Prostate gland (tissue), 2 donors: Measurements from ENCODE around the gene OR4B1. TPM values are rescaled to one million over a fixed set of nuclear protein-coding genes. Genes with fewer than 3 reads are reported as not detected.

Source experiments
- DNase-seq: peaks from one replicate; pipeline ENCODE4 v3.0.0-alpha.2; 2019; ENCODE audit warnings: low spot score
- H3K27ac ChIP-seq, 2 donors: fragments of 200-600 bp; sonication (generic); 2 replicates each; pipeline ENCODE4 v1.5.1; 2017 to 2019
- H3K27me3 ChIP-seq: fragments of 200-600 bp; sonication (generic); replicated peaks from 2 replicates; pipeline ENCODE4 v1.5.1; 2019; ENCODE audit not compliant: insufficient read depth
- H3K36me3 ChIP-seq, 2 donors: fragments of 200-600 bp; sonication (generic); 1 replicate in 1 of 2; 2 replicates in 1 of 2; pipeline versions ENCODE4 v1.5.1 to v1.8.1; 2017 to 2019
- H3K4me1 ChIP-seq: fragments of 200-600 bp; sonication (generic); replicated peaks from 2 replicates; pipeline ENCODE4 v1.5.1; 2019
- H3K4me3 ChIP-seq, 2 donors: fragments of 200-600 bp; sonication (generic); 2 replicates each; pipeline ENCODE4 v1.5.1; 2017 to 2019
- H3K9me3 ChIP-seq: fragments of 200-600 bp; sonication (generic); 2 replicates; pipeline ENCODE4 v1.5.1; 2017
- POLR2A ChIP-seq: fragments of 450-650 bp; IDR thresholded peaks from one replicate; pipeline ENCODE4 v1.6.1; 2016; ENCODE audit warnings: antibody characterized with exemption, mild to moderate bottlenecking
- POLR2AphosphoS5 ChIP-seq: sonication (generic); formaldehyde crosslinking; IDR thresholded peaks from one replicate; pipeline ENCODE4 v1.6.1; 2017; ENCODE audit warnings: antibody characterized with exemption
- WGBS: methylation state at CpG from one replicate; pipeline ENCODE4 v1.1.5; 2018; 5-methylcytosine and 5-hydroxymethylcytosine counted together
- intact Hi-C: fragments of 100-400 bp; cut with DNase I; formaldehyde crosslinking; loops from one replicate; pipeline ENCODE4 v1.14.2; 2022
- total RNA-seq, 2 donors: library from RNA; depleted of rRNA; stranded (reverse); fragments of >200 nt; gene quantifications; one replicate each; pipeline ENCODE4 v1.1.0, GENCODE V29; 2016
- TF ChIP-seq, protein P1 (sequence below), 4 experiments: fragments of 200-600 bp in 2 of 4; fragments of 450-650 bp in 2 of 4; sonication (generic) in 2 of 4; IDR thresholded peaks; 1 replicate in 3 of 4; 2 replicates in 1 of 4; pipeline ENCODE4 v1.5.1; 2016 to 2019; ENCODE audit warnings: antibody characterized with exemption in 4 of 4, mild to moderate bottlenecking in 2 of 4, moderate library complexity in 2 of 4

OR4B1 gene, protein sequence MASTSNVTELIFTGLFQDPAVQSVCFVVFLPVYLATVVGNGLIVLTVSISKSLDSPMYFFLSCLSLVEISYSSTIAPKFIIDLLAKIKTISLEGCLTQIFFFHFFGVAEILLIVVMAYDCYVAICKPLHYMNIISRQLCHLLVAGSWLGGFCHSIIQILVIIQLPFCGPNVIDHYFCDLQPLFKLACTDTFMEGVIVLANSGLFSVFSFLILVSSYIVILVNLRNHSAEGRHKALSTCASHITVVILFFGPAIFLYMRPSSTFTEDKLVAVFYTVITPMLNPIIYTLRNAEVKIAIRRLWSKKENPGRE
- total RNA-seq = not detected

DNA sequence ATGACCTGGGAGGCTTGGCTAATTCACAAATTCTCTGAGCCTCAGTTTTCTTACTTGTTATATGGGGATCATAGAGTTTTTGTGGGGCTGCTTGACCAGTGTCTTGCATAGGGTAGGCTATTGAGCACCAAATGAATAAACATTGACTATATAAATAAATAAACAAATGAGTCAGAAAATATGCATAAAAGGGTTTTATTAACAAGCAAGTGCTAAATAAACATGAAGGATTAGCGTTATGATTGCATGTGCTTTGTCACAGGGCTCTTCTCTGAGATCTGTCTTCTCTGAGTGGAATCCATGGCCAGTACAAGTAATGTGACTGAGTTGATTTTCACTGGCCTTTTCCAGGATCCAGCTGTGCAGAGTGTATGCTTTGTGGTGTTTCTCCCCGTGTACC is at the start of gene OR4B1:
Gene OR4B1, plus strand, starts transcription at position 301 of the 400 bp plus-strand sequence. Its CDS starts 0 bp downstream, at position 301.
- H3K4me1 ChIP-seq = no peaks in the 10 kb centered on the region
- no peak within 1 kb of the TSS for H3K27ac ChIP-seq
- 77% methylated on average over 2 of the region's 2 CpGs for WGBS
- H3K27me3 ChIP-seq = no peaks in the 10 kb centered on the region
- intact Hi-C loops = no loop called here
- no peak for DNase-seq
- H3K9me3 ChIP-seq = no peaks in the 10 kb centered on the region
- H3K4me3 ChIP-seq = no peak within 1 kb of the TSS
- TF ChIP-seq, protein P1, sequence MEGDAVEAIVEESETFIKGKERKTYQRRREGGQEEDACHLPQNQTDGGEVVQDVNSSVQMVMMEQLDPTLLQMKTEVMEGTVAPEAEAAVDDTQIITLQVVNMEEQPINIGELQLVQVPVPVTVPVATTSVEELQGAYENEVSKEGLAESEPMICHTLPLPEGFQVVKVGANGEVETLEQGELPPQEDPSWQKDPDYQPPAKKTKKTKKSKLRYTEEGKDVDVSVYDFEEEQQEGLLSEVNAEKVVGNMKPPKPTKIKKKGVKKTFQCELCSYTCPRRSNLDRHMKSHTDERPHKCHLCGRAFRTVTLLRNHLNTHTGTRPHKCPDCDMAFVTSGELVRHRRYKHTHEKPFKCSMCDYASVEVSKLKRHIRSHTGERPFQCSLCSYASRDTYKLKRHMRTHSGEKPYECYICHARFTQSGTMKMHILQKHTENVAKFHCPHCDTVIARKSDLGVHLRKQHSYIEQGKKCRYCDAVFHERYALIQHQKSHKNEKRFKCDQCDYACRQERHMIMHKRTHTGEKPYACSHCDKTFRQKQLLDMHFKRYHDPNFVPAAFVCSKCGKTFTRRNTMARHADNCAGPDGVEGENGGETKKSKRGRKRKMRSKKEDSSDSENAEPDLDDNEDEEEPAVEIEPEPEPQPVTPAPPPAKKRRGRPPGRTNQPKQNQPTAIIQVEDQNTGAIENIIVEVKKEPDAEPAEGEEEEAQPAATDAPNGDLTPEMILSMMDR (IDR thresholded peaks at IDR 0.05) = no peak
- TF ChIP-seq POLR2A (no peak), POLR2AphosphoS5 (no peak)
- H3K36me3 ChIP-seq = no peaks in the 10 kb centered on the region

- WGBS = 94% methylated on average over 6 of the region's 6 CpGs
- intact Hi-C loops = no loop called here
- Histone ChIP-seq H3K27ac (no peak overlapping the region), H3K36me3 (no peaks in the 10 kb centered on the region), H3K9me3 (no peaks in the 10 kb centered on the region), H3K4me1 (no peaks in the 10 kb centered on the region), H3K27me3 (no peaks in the 10 kb centered on the region), H3K4me3 (no peak overlapping the region)
- TF ChIP-seq, protein P1 (IDR thresholded peaks at IDR 0.05) = no peak
- no peak for DNase-seq
Measured at GRCh38 chr11:48167380-48167779, 49.2 kb upstream of the OR4B1 start.

GRCh38 chr11:48168815-48169214 is 47.8 kb upstream of the OR4B1 start:
- H3K4me3 ChIP-seq = no peak overlapping the region
- TF ChIP-seq, protein P1 (IDR thresholded peaks at IDR 0.05) = no peak
- TF ChIP-seq POLR2A (no peak), POLR2AphosphoS5 (no peak)
- no peaks in the 10 kb centered on the region for H3K27me3 ChIP-seq
- intact Hi-C loops = no loop called here
- no peak overlapping the region for H3K27ac ChIP-seq
- 77% methylated on average over 6 of the region's 6 CpGs for WGBS
- no peak for DNase-seq
- H3K9me3 ChIP-seq = no peaks in the 10 kb centered on the region
- H3K4me1 ChIP-seq = no peaks in the 10 kb centered on the region
- H3K36me3 ChIP-seq = no peaks in the 10 kb centered on the region

GRCh38 chr11:48169259-48169658 is 47.4 kb upstream of the OR4B1 start:
- Histone ChIP-seq H3K4me1 (no peaks in the 10 kb centered on the region), H3K27ac (no peak overlapping the region), H3K9me3 (no peaks in the 10 kb centered on the region), H3K27me3 (no peaks in the 10 kb centered on the region), H3K36me3 (no peaks in the 10 kb centered on the region), H3K4me3 (no peak overlapping the region)
- DNase-seq = no peak
- intact Hi-C loops = no loop called here
- WGBS = 53% methylated on average over 6 of the region's 6 CpGs
- TF ChIP-seq, protein P1 (IDR thresholded peaks at IDR 0.05) = no peak

- Histone ChIP-seq H3K4me1 (no peaks in the 10 kb centered on the region), H3K36me3 (no peaks in the 10 kb centered on the region), H3K27ac (no peak overlapping the region), H3K27me3 (no peaks in the 10 kb centered on the region), H3K4me3 (no peak overlapping the region), H3K9me3 (no peaks in the 10 kb centered on the region)
- no peak for DNase-seq
- TF ChIP-seq POLR2AphosphoS5 (no peak), POLR2A (no peak)
- TF ChIP-seq, protein P1 (IDR thresholded peaks at IDR 0.05) = no peak
- intact Hi-C loops = no loop called here
- 65% methylated on average over 7 of the region's 7 CpGs for WGBS
Measured at GRCh38 chr11:48169717-48170116, 46.9 kb upstream of the OR4B1 start.
